GM21717 (cell line): ENCODE data around the gene TAOK1.

Source experiments
- ATAC-seq: cut with Tn5 transposase; IDR thresholded peaks from one replicate; pipeline ENCODE4 v1.9.1; 2021; ENCODE audit warnings: mild to moderate bottlenecking, moderate library complexity; ENCODE audit not compliant: unreplicated experiment

Gene TAOK1

DNA sequence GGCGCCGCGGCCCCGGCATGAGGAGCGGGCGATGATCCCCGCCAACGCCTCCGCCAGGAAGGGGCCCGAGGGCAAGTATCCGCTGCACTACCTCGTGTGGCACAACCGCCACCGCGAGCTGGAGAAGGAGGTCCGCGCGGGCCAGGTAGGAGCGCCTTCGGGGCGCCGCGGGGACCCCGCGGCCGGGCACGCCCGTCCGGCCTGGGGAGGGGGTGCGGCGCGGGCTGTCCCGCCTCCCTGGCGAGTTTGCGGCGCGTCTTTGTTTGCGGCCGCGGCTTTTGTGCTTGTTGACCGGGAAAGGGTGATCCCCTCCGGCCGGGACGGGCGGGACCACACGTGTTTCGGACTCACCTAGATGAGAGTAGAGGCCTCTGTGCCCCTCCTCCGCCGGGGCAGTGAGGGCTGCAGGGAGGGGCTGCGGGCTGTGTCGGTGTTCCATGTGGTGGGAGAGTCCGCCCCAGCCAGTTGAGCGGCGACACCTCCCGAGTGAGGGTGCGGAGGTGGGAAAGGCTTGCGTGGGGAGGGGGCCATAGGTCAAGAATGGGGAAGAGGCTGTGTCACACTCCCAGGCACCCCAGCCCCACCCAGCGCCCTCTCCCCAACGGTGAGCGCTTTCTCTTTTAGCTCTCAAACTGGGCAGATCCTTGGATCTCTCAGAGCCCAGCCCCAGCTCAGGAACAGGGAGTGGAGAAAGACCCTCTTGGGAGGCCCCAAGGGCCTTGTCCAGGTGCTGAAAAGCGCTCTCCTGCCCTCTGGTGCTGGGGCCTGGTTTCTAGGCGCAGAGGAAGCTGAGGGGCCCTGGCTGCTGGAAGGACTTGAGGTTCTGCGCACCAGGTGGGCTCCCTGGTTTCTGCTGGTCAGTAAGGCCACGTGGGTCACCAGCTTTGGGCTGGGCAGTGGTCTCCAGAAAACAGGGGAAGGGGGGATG, 203.7 kb downstream of the TAOK1 start:
- no peak for ATAC-seq

DNA sequence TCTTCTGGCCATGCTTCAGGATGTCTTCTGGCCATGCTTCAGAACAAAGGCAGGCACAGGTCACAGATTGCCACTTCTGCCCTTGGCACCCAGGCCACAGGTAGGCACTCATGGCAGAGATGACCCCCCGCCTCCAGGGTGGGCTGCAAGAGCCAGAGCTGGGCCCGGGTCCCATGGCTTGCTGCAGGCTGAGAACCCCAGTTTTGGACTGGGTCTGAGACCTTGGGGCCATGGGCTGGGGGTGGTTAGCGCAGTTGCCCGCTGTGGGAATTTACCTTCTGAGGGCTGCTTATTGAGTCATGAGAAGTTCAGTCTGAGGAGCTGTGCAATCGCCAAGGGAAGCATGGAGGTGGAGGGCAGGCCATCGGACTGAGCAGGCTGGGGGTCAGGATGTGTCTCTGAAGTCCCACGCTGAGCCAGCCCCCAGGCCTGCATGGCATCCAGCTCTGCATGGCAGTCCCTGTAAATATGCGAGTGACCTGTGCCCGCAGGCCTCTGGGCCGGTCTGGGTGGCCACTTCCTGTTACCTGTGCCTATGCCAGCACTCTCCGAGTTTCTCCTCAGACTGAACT, 204.4 kb downstream of the TAOK1 start:
- no peak for ATAC-seq

DNA sequence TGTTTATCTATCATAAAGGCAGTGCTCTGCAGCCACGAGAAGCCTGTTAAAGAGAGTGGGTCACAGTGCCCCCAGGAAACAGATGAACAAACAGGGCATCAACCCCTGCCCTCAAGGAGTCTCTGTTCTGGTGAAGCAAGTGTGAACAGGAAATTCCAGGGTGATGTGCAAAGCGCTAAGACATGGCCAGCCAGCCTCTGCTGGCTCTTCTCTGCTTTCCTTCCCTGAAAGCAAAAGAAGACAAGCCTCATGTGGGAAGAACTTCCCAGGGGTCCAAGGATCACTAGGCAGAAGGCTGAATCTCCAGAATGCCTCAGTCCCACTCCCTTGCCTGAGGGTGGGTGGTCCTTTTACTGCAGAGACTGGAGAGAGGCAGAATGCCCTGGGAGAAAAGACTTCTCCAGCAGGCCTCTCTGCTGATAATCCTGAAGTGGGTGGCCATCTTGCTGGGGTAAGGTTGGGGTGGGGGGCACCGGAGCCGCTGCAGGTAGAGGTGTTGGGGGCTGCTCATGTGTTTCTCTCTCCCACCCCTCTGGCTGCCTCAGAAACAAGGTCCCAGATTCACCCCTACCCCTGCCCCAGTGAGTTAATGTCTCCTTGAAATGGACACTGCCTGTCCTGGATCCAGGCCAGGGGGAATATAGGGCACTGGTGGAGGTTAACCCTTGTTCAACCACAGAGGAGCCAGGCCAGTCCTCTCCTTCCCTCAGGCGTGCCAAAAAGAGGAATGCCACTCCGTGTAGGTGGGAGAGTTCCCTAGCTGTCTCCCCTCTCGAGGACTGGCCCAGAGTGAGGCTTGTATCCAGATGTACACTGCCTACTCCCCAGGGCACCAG, 205.2 kb downstream of the TAOK1 start:
- no peak for ATAC-seq

DNA sequence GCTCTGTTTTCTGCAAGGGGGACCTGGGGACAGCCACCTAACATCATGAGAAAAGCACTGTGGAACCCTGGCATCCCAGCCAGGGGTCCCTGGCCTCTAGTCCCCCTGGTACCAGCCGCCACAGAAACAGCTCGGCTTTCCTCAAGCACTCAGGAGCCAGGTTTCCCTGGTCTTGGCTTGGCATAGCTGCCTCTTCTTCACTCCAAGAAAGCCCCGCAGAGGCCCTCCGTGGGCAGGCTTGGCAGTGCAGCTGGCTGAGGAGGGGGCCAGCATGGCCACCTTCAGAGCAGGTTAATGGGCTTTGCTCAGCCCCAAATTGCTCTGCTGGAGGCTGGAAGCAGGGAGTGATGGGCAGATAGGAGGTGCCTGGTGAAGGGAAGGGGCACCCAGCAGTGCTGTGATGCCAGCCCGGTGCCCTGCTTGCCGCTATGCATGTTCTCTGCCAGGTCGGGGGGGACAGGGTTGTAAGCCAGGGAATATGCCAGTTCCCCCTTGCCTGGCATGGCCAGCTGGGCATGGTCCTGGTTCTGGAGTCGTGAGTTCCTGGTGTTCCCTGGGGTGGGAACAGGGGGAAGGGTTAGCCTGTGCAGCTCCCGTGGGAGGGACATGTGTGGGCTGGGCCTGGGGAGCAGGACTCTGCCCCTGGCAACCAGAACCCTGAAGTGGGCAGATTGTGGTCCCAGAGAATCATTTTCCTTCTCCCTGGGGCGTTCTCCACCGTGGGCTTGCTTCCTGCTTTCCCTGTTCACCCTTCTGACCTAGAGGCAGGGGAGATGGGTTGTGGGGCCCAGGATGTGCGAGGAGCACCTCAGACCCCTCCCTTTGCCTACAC, 206.0 kb downstream of the TAOK1 start:
- ATAC-seq: no peak

DNA sequence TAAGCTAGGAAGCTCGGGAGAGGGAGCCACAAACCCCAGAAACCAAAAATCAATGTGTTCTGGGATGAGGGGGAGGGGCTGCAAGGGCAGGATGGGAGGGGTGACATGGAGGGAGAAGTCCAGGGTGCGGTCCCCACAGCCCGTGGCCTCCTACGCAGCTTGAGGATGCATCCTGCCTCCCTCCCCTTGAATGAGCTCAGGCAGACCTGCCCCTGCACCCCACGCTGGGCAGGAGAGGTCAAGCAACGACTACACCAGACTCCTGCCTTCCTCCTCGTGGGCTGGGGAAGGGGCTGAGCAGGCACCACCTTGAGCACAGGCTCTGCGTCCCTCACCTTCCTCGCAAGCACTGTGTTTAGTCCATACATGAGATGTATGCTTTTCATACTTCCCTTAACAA, 206.6 kb downstream of the TAOK1 start:
- no peak for ATAC-seq

DNA sequence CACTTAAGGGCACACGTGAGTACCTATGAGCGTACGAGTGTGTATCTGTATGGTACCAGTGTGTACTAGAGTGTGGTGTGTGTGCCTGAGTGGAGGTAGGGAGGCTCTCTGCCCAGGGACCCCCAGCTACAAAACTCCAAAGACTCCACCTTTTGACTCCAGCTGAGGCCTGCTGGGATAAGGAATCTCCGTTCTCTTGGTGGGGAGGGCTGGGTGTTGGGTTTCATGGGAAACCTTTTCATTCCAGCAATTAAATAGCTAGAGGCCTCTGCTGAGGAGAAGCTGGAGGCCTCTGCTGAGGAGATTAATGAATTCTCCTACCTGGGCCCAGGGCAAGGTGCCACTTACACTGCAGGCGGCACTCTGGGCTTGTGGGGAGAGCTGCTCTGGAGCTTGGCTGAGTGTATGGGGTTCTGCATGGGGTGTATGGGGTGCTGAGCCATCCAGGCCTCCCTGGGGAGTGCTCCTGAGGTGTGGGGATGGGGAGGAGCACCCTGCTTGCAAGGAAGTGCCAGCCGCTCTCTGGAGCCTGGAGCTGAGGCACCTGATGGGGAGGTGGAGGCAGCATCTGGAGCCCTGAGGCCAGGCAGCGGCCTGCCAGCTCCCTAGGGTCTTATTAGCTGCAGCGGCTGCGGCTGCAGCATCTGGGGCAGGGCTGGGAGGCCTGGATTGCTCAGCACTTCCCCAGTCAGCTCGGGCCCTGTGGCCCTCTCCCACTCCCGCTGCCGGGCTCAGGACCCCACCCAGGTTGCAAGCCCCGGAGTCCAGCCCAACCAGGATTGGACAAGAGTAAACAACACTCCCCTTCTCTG, 207.4 kb downstream of the TAOK1 start:
- no peak for ATAC-seq
